GM19351 (cell line): ENCODE data around the gene MMADHC.
"Not testable (repeated sequence)": the region's sequence is repeated elsewhere in the genome, so short reads cannot be mapped to it uniquely, and the experiment has no call there.

ENCODE experiments used
- ATAC-seq: cut with Tn5 transposase; IDR thresholded peaks from one replicate; pipeline ENCODE4 v1.9.1; 2021; ENCODE audit warnings: mild to moderate bottlenecking, moderate library complexity; ENCODE audit not compliant: unreplicated experiment

MMADHC gene

DNA sequence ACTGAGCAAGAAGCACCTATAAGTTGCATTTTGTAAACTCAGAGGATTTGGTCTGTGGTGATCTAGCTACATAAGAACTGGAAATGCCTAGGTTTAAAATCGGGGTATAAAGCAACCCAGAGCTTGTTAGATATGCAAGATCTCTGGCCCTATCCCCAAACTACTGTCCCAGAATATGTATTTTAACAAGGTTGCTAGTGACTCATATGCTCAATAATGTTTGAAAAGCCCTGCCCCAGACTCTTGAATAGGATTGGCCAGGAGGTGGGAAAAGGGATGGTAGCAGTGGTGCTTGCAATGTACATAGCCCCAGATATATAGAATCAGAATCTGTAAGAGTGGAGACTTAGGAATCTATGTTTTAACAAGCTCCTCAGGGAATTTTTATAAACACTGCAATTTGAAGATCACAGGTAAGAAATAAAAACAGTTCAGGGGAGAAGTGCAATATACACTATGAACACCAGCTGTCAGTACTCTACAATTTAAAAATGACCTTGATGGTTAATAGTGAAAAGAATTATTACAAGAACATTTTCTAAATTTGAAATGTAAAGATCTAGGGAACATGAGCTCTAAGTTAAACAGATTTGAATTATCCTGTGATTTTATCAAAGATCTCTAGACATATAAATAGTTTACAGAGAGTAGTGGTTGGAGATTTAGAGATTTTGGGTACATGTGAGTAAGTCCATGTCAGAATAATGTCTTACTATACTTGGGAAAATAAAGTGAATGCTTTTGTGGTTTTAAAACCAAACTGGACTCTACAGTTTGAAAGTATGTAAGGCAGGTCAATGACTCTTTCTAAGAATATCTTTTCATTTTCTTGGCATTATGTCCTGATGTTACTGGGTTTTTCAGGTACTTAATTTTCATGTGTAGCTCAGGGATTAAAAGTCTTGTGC, 7.7 kb upstream of the MMADHC start:
- ATAC-seq = no peak

DNA sequence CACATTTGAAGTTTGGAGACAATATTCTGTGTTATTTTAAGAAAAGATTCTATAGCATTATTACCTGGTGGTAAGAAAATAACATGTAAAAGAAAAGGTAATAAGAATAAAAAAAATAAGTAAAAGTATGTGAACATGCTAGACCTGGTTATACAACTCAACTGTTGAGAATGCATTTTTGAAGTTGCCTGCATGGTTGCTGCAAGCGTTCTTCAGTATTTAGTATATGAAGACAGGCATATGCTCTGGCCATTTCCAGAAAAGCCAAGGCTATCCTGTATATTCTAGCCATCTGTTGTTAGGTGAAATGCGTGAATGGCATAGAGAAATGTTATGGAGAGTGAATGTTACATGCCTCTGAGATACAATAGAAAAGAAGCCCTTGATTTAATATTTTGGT, 6.8 kb upstream of the MMADHC start:
- ATAC-seq = no peak

DNA sequence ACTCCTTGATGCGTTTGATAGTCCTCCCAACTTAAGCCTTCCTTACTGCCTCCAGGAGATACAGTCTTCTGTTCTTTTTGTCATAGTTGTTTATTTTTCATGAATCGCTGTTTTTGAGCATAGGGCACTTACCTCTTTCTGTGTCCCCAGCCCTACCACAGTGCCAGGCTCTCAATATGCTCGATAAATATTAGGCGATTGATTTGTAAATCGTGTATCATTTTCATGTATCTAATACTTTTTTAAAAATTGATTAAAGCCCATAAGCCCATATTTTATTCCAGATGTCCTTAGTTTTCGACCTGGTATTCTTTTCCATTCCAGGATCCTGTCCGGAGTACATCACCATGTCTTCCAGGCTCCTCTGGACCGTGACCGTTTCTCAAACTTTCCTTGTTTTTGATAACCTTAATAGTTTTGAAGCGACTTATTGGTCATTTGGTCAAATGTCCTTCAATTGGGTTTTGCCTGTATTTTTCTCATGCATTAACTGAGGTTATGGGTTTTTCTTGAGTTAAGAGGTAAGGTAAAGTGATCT, 444 bp upstream of the MMADHC start:
- peak; percentile 33 for ATAC-seq

DNA sequence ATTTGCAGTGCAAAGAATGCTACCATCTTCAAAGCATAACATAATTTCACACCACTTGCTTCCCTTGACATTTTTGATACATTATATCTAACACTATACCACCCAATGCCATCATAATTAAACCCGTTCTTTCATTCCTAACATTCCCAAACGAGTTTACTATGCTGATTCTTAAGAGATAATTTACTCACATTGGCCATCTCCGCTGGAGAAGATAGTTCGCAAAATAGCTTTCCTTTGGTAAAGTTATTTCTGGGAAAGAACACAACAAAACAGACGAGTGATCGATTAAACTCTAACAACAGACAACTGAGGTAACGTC, 716 bp downstream of the MMADHC start:
- ATAC-seq = no peak

DNA sequence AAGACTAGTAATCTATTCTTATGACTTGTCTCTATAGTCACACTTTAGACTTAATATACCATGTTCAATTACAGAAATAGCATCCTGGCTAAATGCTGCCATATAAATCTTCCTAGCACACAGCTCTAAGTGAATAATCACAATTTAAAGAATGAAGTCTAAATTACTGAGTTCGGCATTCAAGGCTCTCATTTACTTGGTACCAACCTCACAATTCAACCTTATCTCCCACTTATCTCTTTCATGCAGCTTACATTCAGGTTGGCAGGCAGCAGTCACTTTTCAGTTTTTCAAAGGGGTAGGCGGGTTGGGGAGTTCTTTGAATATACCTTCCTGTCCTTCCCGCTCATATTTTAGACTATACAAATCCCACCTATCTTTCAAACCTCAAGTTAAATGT, 1.5 kb downstream of the MMADHC start:
- ATAC-seq = no peak

DNA sequence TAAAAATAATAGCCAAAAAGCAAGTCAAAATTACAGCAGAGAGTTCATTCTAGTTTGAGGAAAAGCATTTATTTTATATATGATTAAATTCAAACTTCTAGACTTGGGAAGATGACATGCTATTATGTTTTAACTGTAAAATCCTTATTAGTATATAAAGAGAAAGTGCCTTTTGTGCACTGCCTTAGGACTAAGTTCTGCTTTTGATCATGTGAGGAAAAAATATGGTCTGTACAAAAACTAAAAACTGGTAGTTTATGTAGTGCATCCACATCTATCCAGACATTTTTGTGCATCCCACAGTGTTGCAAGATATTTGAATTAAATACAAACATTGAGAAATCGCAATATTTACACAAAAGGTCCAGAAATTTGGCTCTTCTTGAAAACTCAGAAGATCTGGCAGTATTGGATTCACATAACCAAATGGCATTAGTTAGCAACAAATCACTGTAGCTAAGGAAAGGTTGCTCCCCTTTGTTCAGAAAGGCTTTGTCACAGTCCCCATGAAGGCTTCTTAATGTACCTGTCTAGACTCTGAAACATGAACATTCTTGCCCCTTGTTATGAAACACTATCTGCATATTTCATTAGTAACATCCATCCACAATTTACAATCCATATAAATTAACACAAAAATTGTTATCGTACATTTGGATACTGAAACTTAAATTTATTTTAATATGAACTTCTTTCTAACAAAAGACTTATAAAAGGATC, 2.2 kb downstream of the MMADHC start:
- ATAC-seq = no peak

DNA sequence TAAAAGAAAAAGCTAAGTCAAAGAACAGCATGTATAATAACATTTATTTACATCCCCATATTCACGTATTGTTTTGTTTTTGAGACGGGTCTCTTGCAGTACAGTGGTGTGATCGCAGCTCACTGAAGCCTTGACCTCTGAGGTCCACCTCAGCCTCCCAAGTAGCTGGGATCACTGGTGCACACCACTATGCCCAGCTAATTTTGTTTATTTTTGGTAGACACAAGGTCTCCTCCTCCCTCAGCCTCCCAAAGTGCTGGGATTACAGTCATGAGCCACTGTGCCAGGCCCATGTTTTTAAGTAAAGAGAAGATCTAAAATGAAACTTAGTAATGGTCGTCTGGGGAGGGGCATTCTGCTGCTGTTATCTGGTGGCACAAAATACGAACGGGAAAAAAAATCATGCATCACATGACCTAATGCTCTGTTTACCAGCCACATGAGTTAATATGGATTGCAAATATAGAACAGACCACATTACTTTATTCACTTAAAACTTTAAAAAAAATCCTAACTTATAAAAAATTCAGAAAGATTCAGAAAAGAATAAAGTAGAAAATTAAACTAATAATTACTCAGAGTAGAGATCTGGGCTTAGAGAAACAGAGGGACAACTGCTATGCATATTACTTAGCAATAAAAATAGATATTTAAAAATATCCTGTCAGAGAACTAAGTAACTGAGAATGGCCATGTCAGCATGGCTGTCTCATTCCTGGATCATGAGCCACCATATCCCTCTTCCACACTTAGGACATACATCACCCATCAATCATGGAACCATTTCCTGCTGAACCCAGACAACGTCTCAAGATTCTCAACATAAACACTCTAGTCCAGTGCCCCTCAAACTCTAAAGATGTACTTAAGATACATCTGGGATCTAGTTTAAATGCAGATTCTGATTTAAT, 7.3 kb downstream of the MMADHC start:
- ATAC-seq = no peak

DNA sequence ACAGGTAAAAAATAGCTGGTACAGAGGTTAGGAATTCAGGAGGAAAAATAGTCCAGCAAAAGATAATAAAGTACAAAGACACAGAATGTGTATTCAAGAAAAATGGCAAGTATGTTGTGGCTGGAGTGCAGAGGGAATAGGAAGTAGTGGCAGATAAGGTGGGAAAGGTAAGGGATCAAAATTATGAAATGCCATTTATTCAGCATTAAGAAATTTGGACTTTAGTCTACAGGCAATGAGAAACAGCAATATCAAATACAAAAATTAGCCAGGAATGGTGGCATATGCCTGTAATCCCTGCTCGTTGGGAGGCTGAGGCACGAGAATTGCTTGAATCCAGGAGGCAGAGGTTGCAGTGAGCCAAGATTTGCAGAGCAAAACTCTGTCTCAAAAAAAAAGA, 10.3 kb downstream of the MMADHC start:
- ATAC-seq = no peak

DNA sequence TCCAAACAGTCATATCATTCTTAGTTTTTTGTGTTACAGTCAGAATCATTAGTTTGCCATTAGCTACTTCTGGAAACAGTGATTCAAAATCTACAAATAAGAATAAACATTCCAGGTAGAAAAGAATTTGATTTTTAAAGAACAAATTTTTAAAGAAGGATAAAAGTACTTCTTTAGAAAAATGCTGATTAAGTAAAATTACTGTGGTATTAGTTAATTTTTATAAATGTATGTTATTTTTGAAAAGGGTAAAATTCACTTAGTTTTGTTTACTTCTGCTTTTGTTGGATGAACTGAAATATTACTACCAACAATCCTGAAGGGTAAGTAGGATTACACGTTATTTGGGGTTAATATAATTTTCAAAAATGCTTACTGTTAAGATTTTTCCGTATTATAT, 11.8 kb downstream of the MMADHC start:
- no peak for ATAC-seq

DNA sequence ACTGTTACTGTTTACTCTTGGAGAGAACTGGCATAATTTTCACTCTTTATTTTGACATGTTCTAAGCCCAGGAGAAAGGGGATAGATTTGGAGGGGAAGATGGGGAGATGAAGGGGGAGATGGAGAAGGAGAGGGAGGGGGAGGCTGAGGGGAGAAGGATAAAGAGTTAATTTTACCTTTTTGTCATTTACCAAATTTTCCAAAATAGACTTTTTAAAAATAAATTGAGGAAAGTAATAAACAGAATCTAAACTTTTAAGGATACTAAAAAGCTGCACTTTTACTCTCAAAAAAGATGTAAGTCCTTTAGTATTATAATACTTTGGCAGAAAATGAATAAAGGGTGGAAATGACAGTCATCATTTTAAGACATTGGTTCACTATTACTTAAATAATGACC, 12.3 kb downstream of the MMADHC start:
- ATAC-seq = no peak

DNA sequence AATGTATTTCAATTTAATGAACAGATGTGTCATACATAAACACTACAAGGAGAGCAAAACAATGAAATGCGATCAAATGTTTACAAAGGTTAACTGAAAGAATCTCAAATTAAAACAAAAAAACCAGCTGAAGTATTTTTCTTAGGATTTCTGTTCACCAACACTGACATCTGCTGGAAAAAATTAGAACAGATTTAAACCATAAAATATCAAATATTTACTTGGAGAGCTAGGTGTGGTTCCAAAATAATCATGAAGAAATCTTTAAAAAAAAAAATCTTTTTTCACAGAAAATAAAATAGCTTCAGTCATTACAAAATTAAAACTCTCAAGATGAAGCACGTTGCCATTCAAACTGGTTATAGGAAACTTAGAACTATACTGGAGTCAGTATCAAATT, 13.8 kb downstream of the MMADHC start:
- no peak for ATAC-seq

DNA sequence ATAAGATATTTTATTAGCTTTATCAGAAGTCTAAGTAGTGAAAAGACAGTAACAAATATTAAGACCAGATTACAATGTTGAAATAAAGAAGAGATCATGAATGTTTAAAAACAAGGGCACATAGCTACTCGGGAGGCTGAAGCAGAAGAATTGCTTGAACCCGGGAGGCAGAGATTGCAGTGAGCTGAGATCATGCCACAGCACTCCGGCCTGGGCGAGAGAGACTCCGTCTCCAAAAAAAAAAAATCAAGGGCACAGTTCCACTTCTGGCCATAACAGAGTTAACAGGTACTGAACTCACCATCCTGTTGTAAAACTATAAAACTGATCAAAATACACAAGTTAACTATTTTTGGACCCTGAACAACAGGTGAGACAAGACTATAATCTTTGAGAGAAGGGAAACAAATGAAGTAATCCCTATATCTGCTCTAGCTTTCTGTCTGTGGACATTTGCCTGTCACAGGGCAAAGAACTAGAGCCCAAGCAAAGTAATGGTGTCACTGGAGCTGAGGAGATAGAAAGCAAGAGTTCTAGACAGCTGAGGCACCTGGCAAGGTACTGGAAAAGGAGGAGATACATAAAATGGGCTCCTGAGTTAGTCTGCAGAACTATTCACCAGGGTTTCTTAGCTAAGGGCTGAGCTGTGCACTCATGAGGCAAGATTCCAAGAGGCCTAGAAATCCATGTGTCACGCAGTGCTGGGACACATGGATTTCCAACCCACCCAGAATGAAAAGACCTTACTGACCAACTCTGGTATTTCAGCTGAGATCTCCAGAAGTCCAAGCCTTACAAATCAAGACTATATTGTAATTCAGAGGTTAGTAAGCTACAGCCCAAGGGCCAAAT, 15.2 kb downstream of the MMADHC start:
- no peak for ATAC-seq

DNA sequence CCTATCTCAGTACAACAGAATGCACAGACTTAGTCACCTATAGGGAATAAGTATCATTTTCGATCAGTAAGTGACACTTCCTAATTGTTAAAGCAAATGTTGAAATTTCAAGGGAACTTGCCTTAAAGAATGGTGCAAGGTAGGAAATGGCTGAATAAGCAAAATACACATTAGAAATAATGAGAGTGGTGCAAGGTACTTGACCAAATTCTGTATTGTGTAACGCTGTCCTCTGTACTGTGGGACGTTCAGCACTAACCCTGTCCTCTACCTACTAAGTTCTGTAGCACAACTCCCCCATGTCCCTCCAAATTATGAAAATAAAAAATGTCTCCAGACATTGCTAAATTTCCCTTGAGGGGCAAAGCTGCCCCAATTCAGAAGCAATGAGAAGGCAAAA, 19.4 kb downstream of the MMADHC start:
- no peak for ATAC-seq

DNA sequence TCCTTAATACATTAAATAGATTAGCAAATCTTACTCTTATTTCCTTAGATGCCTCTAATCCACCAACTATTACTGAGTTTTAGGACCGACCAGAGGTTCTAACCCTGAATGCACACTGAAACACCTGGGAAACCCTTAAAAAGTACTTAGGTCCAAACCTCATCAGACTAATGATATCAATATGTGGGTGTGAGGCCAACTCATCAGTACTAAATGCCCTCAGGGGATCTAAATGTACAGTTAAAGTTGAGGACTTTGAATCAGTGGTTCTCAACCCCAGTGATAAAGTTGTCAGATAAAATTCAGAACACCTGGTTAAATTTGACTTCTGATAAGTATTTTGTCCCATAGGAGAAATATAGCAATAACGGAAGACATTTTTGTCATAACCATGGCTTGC, 20.9 kb downstream of the MMADHC start:
- no peak for ATAC-seq

DNA sequence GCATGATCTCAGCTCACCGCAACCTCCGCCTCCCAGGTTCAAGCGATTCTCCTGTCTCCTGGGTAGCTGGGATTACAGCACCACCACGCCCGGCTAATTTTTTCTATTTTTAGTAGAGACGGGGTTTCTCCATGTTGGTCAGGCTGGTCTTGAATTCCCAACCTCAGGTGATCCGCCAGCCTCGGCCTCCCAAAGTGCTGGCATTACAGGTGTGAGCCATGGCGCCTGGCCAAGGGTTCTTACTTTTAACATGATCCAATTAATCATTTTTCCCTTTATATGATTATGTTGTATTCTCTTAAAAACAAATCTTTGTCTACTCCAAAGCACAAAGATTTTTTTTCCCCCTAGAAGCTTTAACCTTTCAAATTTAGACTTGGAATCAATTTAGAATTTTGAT, 21.9 kb downstream of the MMADHC start:
- ATAC-seq = not testable (repeated sequence)

DNA sequence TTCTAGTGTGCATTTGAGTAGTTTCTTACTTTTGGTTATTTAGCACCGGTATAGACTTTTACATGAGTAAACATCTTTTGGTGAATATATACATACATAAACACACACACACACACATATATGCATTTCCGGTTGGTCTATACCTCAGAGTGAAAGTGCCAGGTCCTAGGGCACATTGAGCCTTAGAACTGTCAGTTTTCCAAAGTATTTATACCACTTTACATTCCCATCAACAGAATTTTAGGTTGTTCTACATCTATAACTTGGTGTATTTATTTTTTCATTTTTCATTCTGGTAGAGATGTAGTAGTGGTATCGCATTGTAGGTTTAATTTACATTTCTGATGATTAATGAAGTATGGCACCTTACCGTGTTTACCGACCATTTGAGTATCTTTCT, 22.6 kb downstream of the MMADHC start:
- ATAC-seq = no peak

DNA sequence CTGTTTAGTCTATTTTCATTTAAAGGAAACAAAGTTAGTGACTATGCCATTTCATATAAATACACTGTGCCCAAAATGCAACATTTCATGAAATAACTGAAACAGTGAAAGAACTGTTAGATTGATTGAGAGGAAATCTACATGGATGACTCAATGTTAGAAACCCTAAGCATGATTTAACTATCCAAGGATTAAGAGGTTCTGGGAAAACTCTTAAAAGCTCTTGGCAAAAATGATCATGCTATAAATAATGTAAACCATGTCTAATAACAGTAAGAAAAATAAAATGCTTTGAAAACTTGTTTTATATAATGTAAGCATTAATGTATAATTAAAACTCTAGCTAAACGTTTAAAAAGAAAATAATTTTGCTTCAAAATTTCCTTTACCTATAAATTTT, 23.5 kb downstream of the MMADHC start:
- ATAC-seq = no peak

DNA sequence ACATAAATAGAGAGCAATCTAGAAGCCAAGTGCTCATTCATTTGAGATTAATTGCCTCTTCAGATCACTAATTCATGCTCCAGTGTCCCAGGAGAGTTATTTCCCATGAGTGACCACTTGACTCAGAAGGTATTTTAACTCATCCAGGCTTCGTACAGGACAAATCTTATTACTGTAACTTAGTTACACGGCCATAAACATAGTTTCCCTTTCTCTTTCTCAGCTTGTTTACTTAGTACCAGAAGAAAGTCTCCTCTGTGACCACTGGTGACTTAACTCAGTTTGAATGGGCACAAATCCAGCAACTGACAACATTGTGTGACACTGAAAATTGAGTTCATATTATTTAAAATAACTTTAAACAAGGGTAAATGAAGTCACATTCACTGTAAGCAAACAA, 25.3 kb downstream of the MMADHC start:
- peak; percentile 69 for ATAC-seq

DNA sequence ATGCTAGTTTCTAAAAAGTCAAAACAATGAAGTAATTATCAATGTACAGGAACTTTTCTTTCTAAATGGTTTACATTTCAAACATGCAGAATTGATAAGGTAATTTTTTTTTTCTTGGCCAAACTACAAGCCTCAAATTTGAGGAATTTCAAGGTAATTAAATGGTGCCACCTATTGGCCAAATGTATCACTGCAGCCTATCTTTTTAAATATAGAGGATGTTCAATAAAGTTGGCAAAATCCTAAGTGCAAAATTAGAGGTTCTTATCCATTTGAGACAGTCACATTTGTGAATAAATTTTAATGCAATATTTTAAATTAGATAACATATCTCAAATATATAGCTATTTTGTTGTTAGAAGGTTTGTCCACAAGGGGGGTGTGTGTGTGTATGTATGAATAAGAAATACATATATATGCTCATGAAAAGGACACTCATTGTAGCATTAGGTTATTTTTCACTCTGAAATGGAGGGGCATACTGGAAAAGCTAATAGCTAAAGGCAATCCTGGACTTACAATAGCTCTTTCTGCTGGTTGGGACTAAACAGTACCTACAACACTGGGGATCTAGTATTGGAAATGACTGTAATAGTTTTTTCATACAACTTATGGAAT, 26.2 kb downstream of the MMADHC start:
- peak; percentile 48 for ATAC-seq
